IMR-90 (cell line): ENCODE results near the gene ACP1. TPM values are rescaled to one million over a fixed set of nuclear protein-coding genes. Genes with fewer than 3 reads are reported as not detected.

ENCODE experiments used
- ATAC-seq: fragments of 200-7000 bp; cut with Tn5 transposase; 2 replicates; pipeline ENCODE4 v1.9.1; 2020; ENCODE audit warnings: low read depth, mild to moderate bottlenecking, moderate library complexity
- BruUV-seq: library from RNA; stranded (reverse); fragments of 400-500 nt; replicated peaks from 2 replicates; lab custom pipeline; 2021; lab: Mats Ljungman, UMichigan
- CTCF ChIA-PET: fragments of 300-600 bp; formaldehyde crosslinking; extraction: SDS; loops from one replicate; lab custom pipeline; 2021; ENCODE audit warnings: antibody characterized with exemption; lab: Yijun Ruan, JAX
- POLR2A ChIA-PET: fragments of 300-600 bp; sonication (Branson Sonifier 250); formaldehyde crosslinking; loops from one replicate; lab custom pipeline; 2022; ENCODE audit warnings: antibody characterized with exemption; ENCODE audit not compliant: unreplicated experiment; lab: Charles Lee
- DNase-seq: peaks from one replicate; pipeline ENCODE4 v3.0.0; 2013
- H2AFZ ChIP-seq: replicated peaks from 2 replicates; pipeline ENCODE3; 2013; ENCODE audit warnings: low read length, mild to moderate bottlenecking; ENCODE audit not compliant: poor library complexity
- H2AK5ac ChIP-seq: 2 replicates; pipeline ENCODE4 v1.6.1; 2013; ENCODE audit warnings: low read depth, low read length, inconsistent platforms
- H2AK9ac ChIP-seq: replicated peaks from 2 replicates; pipeline ENCODE3; 2013; ENCODE audit warnings: mild to moderate bottlenecking, low read depth, low read length, moderate library complexity; ENCODE audit not compliant: poor library complexity
- H2BK120ac ChIP-seq: 2 replicates; pipeline ENCODE4 v1.6.1; 2013; ENCODE audit warnings: low read depth, low read length, inconsistent platforms
- H2BK15ac ChIP-seq: 3 replicates; pipeline ENCODE4 v1.6.1; 2013; ENCODE audit warnings: low read depth, low read length, inconsistent platforms
- H2BK20ac ChIP-seq: 2 replicates; pipeline ENCODE4 v1.6.1; 2013; ENCODE audit warnings: low read depth, mild to moderate bottlenecking, inconsistent platforms, low read length, moderate library complexity
- H2BK5ac ChIP-seq: 2 replicates; pipeline ENCODE4 v1.6.1; 2013; ENCODE audit warnings: mild to moderate bottlenecking, low read depth, low read length, inconsistent platforms; ENCODE audit not compliant: poor library complexity, severe bottlenecking
- H3K14ac ChIP-seq: replicated peaks from 2 replicates; pipeline ENCODE4 v1.6.1; 2013; ENCODE audit warnings: low read depth, low read length, inconsistent platforms
- H3K18ac ChIP-seq: 2 replicates; pipeline ENCODE4 v1.6.1; 2013; ENCODE audit warnings: low read depth, low read length, control low read depth
- H3K23ac ChIP-seq: 2 replicates; pipeline ENCODE4 v1.6.1; 2013; ENCODE audit warnings: low read depth, low read length, inconsistent platforms
- H3K27ac ChIP-seq: 2 replicates; pipeline ENCODE4 v1.5.1; 2013; ENCODE audit warnings: mild to moderate bottlenecking, control low read depth, low read length; ENCODE audit not compliant: insufficient read depth
- H3K27me3 ChIP-seq: 2 replicates; pipeline ENCODE4 v1.6.1; 2013; ENCODE audit warnings: low read length; ENCODE audit not compliant: control insufficient read depth, insufficient read depth
- H3K36me3 ChIP-seq: 2 replicates; pipeline ENCODE4 v1.6.1; 2013; ENCODE audit warnings: low read length, mixed read lengths; ENCODE audit not compliant: control insufficient read depth, insufficient read depth
- H3K4ac ChIP-seq: 2 replicates; pipeline ENCODE4 v1.6.1; 2013; ENCODE audit warnings: low read depth, low read length, inconsistent platforms
- H3K4me1 ChIP-seq: 2 replicates; pipeline ENCODE4 v1.6.1; 2013; ENCODE audit warnings: low read length, mixed read lengths; ENCODE audit not compliant: control insufficient read depth, insufficient read depth
- H3K4me2 ChIP-seq: 2 replicates; pipeline ENCODE4 v1.6.1; 2013; ENCODE audit warnings: low read depth, mild to moderate bottlenecking, control low read depth, low read length, moderate library complexity
- H3K4me3 ChIP-seq: 2 replicates; pipeline ENCODE4 v1.5.1; 2013; ENCODE audit warnings: low read depth, mild to moderate bottlenecking, control low read depth, low read length, moderate library complexity; ENCODE audit not compliant: insufficient read depth
- H3K56ac ChIP-seq: 2 replicates; pipeline ENCODE4 v1.6.1; 2013; ENCODE audit warnings: low read length, inconsistent platforms; ENCODE audit not compliant: insufficient read depth; ENCODE audit errors: extremely low read depth
- H3K79me1 ChIP-seq, 2 experiments: 2 replicates each; pipeline ENCODE4 v1.6.1; 2013; ENCODE audit warnings: low read length in 2 of 2, inconsistent platforms in 1 of 2, low read depth in 1 of 2
- H3K9ac ChIP-seq: 2 replicates; pipeline ENCODE4 v1.6.1; 2013; ENCODE audit warnings: low read depth, low read length, control low read depth
- H3K9me1 ChIP-seq: 2 replicates; pipeline ENCODE4 v1.6.1; 2013; ENCODE audit warnings: low read length, inconsistent platforms; ENCODE audit not compliant: insufficient read depth
- H3K9me3 ChIP-seq: 2 replicates; pipeline ENCODE4 v1.6.1; 2013; ENCODE audit warnings: low read length; ENCODE audit not compliant: control insufficient read depth, insufficient read depth
- H4K20me1 ChIP-seq: 2 replicates; pipeline ENCODE4 v1.6.1; 2013; ENCODE audit warnings: low read length, inconsistent platforms; ENCODE audit not compliant: insufficient read depth
- H4K5ac ChIP-seq: 2 replicates; pipeline ENCODE4 v1.6.1; 2013; ENCODE audit warnings: mild to moderate bottlenecking, low read depth, low read length, control low read depth
- H4K8ac ChIP-seq, 2 experiments: 2 replicates each; pipeline ENCODE4 v1.6.1; 2013; ENCODE audit warnings: low read depth in 2 of 2, low read length in 2 of 2, control low read depth in 1 of 2, inconsistent platforms in 1 of 2
- H4K91ac ChIP-seq: 2 replicates; pipeline ENCODE4 v1.6.1; 2013; ENCODE audit warnings: low read depth, low read length, inconsistent platforms; ENCODE audit not compliant: insufficient read depth
- BHLHE40 ChIP-seq: fragments of 150-350 bp; IDR thresholded peaks from 2 replicates; pipeline ENCODE4 v1.6.1; 2016; ENCODE audit warnings: mild to moderate bottlenecking, low read depth, low read length
- CEBPB ChIP-seq: IDR thresholded peaks from 2 replicates; pipeline ENCODE4 v1.6.1; 2012; ENCODE audit warnings: low read depth, low read length, improper control_type of control experiment
- CHD1 ChIP-seq: IDR thresholded peaks from 2 replicates; pipeline ENCODE4 v1.6.1; 2012; ENCODE audit warnings: low read depth, low read length, improper control_type of control experiment
- FOS ChIP-seq: fragments of 150-350 bp; IDR thresholded peaks from 2 replicates; pipeline ENCODE4 v1.6.1; 2016; ENCODE audit warnings: low read depth, low read length
- MAFK ChIP-seq: IDR thresholded peaks from 2 replicates; pipeline ENCODE4 v1.6.1; 2012; ENCODE audit warnings: low read depth, low read length, improper control_type of control experiment
- MXI1 ChIP-seq: IDR thresholded peaks from 2 replicates; pipeline ENCODE4 v1.6.1; 2012; ENCODE audit warnings: low read depth, mild to moderate bottlenecking, low read length, moderate library complexity, borderline replicate concordance
- POLR2A ChIP-seq: IDR thresholded peaks from 2 replicates; pipeline ENCODE4 v1.6.1; 2012; ENCODE audit warnings: mild to moderate bottlenecking, low read depth, low read length
- RAD21 ChIP-seq: IDR thresholded peaks from 2 replicates; pipeline ENCODE4 v1.6.1; 2012; ENCODE audit warnings: low read length, improper control_type of control experiment
- RCOR1 ChIP-seq: IDR thresholded peaks from 2 replicates; pipeline ENCODE4 v1.6.1; 2012; ENCODE audit warnings: mild to moderate bottlenecking, low read length, improper control_type of control experiment; ENCODE audit not compliant: insufficient replicate concordance
- RFX5 ChIP-seq: IDR thresholded peaks from 2 replicates; pipeline ENCODE4 v1.8.0; 2012; ENCODE audit warnings: low read depth, mild to moderate bottlenecking, low read length, moderate library complexity
- SMC3 ChIP-seq: fragments of 150-350 bp; IDR thresholded peaks from 2 replicates; pipeline ENCODE4 v1.6.1; 2016; ENCODE audit warnings: low read depth, mild to moderate bottlenecking, antibody characterized with exemption, low read length, moderate library complexity
- WGBS, 2 experiments: methylation state at CpG; one replicate each; pipeline versions ENCODE4 v1.1.5 to v1.1.7; 2013; ENCODE audit warnings: missing lambda C conversion rate in 2 of 2; ENCODE audit not compliant: insufficient read length in 1 of 2; ENCODE audit errors: extremely low coverage in 2 of 2; 5-methylcytosine and 5-hydroxymethylcytosine counted together
- dilution Hi-C: fragments of 300-500 bp; cut with HindIII; formaldehyde crosslinking; loops from one replicate; pipeline ENCODE4 v1.14.3; 2018; ENCODE audit warnings: low sequenced_read_pairs; ENCODE audit not compliant: unreplicated experiment
- in situ Hi-C: fragments of 300-500 bp; cut with MboI; formaldehyde crosslinking; loops from 3 replicates; pipeline ENCODE4 v1.14.3; 2019; ENCODE audit warnings: low sequenced_read_pairs, inconsistent platforms, mixed read lengths
- intact Hi-C: fragments of 100-400 bp; cut with micrococcal nuclease; formaldehyde crosslinking; loops from 2 replicates; pipeline ENCODE4 v1.10.0; 2022
- polyA plus RNA-seq, 3 experiments: library from polyadenylated mRNA; depleted of rRNA; stranded (reverse); fragments of >200 nt; gene quantifications; 2 replicates each; pipeline ENCODE4 v1.2.3, GENCODE V29; 2012; ENCODE audit warnings: low replicate concordance in 1 of 3
- total RNA-seq: library from RNA; depleted of rRNA; stranded (reverse); fragments of >200 nt; gene quantifications from 2 replicates; pipeline ENCODE4 v1.2.3, GENCODE V29; 2012
- TF ChIP-seq, protein P1 (sequence below): fragments of 150-350 bp; IDR thresholded peaks from 2 replicates; pipeline ENCODE4 v1.6.1; 2017; ENCODE audit warnings: mild to moderate bottlenecking, antibody characterized with exemption, low read length, low read depth
- TF ChIP-seq, protein P2 (sequence below): fragments of 150-350 bp; IDR thresholded peaks from 2 replicates; pipeline ENCODE4 v1.6.1; 2016; ENCODE audit warnings: low read depth, mild to moderate bottlenecking, low read length, moderate library complexity, borderline replicate concordance
- TF ChIP-seq, protein P3 (sequence below): conservative IDR thresholded peaks from 2 replicates; pipeline ENCODE4 v1.5.1; 2012; ENCODE audit warnings: mild to moderate bottlenecking, low read depth, low read length, improper control_type of control experiment

ACP1 gene
- total and polyA plus RNA-seq, 2 of the 4 experiments (the other 2 are of a cell fraction), result 85.7 to 104 TPM

DNA sequence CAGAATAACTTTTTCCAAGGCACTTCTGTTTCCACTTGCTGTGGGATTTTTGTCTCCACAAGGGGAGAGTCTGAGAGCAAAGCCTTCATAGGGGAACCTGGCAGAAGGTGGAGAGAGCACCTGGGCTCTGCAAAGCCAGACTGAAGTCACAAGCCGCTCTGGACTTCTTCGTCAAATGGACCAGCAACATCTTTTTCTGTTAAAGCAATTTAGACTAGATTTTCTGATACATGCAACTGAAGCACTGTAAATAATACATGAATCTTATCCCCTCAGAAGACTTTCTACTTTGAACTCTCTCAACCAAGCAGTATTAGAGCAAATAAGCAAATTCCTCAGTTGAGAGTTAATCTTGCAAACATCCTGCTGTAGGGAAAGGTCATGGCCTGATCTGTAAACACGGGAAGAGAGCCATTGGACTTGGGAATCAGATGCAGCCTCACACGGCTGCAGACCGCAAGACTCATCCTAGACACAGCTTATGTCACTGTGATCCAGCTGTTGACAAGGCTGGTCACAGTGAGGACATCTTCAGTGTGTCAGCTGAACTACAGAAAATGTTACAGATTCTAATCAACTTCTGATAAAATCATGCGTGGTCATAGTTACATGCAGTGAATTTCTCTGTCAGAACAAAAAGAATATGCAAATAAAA lies 4.1 kb upstream of the ACP1 start:
- ATAC-seq (peak; percentile 64), DNase-seq (peak; percentile 86)
- Histone ChIP-seq H3K56ac (no peak overlapping the region), H3K18ac (peak overlapping the region; percentile 1; the same call in 1 of the 2 replicates), H3K4me3 (no peak overlapping the region), H3K79me1 (peaks cover 11 to 19% of the 10 kb centered on the region in 2 experiments), H3K14ac (no peak overlapping the region), H2BK15ac (no peak overlapping the region), H4K8ac (peak overlapping the region in 1 of 2 experiments; percentile 14; a peak in 1 of 4 replicates), H2AFZ (no peak overlapping the region), H3K4ac (peak overlapping the region; percentile 46), H3K23ac (no peak overlapping the region), H2AK9ac (no peak overlapping the region), H3K4me2 (peak overlapping the region; percentile 34), H3K4me1 (peaks cover 10% of the 10 kb centered on the region), H2BK120ac (peak overlapping the region; percentile 16; the same call in 1 of the 2 replicates), H3K9me1 (no peaks in the 10 kb centered on the region; the same call in 1 of the 2 replicates), H3K27me3 (no peaks in the 10 kb centered on the region), H3K9me3 (no peaks in the 10 kb centered on the region), H3K36me3 (no peaks in the 10 kb centered on the region), H4K5ac (no peak overlapping the region), H4K20me1 (no peaks in the 10 kb centered on the region), H3K9ac (no peak overlapping the region), H3K27ac (peak overlapping the region; percentile 74; the same call in 1 of the 2 replicates), H2BK20ac (peak overlapping the region; percentile 20; the same call in 1 of the 2 replicates), H4K91ac (no peak overlapping the region), H2BK5ac (no peak overlapping the region), H2AK5ac (no peak overlapping the region)
- dilution Hi-C loops (no loop called here), in situ Hi-C loops (no loop called here), intact Hi-C loops (loop anchor here (1.0 to 5.0 kb wide), 3 partner anchors 14 to 417 kb away; partner anchors contain the start of gene TMEM18)
- CTCF ChIA-PET, result interaction anchor here (0.6 to 2.2 kb wide), 3 partner anchors 14 to 239 kb away, joined by 4 to 5 read pairs (median 5); no protein-coding TSS in a partner anchor
- WGBS, 2 experiments, result 0% methylated on average over 1 of the region's 6 CpGs; no CpG with 5 or more reads in 1 of the 2 experiments
- POLR2A ChIA-PET, result no interaction called here
- BruUV-seq, result no TSS peak
- no peak for TF ChIP-seq FOS
- TF ChIP-seq, protein P1, sequence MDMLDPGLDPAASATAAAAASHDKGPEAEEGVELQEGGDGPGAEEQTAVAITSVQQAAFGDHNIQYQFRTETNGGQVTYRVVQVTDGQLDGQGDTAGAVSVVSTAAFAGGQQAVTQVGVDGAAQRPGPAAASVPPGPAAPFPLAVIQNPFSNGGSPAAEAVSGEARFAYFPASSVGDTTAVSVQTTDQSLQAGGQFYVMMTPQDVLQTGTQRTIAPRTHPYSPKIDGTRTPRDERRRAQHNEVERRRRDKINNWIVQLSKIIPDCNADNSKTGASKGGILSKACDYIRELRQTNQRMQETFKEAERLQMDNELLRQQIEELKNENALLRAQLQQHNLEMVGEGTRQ, result no peak
- TF ChIP-seq SMC3, result no peak
- TF ChIP-seq MAFK, result 0 out of 2 replicates have a peak, but pooled peaks have one; percentile 4
- TF ChIP-seq, protein P2, sequence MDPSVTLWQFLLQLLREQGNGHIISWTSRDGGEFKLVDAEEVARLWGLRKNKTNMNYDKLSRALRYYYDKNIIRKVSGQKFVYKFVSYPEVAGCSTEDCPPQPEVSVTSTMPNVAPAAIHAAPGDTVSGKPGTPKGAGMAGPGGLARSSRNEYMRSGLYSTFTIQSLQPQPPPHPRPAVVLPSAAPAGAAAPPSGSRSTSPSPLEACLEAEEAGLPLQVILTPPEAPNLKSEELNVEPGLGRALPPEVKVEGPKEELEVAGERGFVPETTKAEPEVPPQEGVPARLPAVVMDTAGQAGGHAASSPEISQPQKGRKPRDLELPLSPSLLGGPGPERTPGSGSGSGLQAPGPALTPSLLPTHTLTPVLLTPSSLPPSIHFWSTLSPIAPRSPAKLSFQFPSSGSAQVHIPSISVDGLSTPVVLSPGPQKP, result no peak
- TF ChIP-seq POLR2A, result no peak
- no peak for TF ChIP-seq CEBPB
- TF ChIP-seq, protein P3, sequence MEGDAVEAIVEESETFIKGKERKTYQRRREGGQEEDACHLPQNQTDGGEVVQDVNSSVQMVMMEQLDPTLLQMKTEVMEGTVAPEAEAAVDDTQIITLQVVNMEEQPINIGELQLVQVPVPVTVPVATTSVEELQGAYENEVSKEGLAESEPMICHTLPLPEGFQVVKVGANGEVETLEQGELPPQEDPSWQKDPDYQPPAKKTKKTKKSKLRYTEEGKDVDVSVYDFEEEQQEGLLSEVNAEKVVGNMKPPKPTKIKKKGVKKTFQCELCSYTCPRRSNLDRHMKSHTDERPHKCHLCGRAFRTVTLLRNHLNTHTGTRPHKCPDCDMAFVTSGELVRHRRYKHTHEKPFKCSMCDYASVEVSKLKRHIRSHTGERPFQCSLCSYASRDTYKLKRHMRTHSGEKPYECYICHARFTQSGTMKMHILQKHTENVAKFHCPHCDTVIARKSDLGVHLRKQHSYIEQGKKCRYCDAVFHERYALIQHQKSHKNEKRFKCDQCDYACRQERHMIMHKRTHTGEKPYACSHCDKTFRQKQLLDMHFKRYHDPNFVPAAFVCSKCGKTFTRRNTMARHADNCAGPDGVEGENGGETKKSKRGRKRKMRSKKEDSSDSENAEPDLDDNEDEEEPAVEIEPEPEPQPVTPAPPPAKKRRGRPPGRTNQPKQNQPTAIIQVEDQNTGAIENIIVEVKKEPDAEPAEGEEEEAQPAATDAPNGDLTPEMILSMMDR, result no peak
- no peak for TF ChIP-seq RFX5
- peak; percentile 54 for TF ChIP-seq RCOR1
- TF ChIP-seq MXI1, result no peak
- TF ChIP-seq RAD21, result no peak
- no peak for TF ChIP-seq CHD1
- peak; percentile 59; the same call in 1 of the 2 replicates for TF ChIP-seq BHLHE40
